HCT116 (cell line): ENCODE data around the gene KIAA1755. TPM values are rescaled to one million over a fixed set of nuclear protein-coding genes. Genes with fewer than 3 reads are reported as not detected.
"Not testable (repeated sequence)": the region's sequence is repeated elsewhere in the genome, so short reads cannot be mapped to it uniquely, and the experiment has no call there.

ENCODE experiments used
- ATAC-seq: fragments of 200-7000 bp; cut with Tn5 transposase; 2 replicates; pipeline ENCODE4 v1.9.1; 2020; ENCODE audit warnings: mild to moderate bottlenecking, moderate library complexity
- BruUV-seq: library from RNA; stranded (reverse); fragments of 400-500 nt; replicated peaks from 2 replicates; lab custom pipeline; 2021; lab: Mats Ljungman, UMichigan
- CTCF ChIA-PET: fragments of 300-600 bp; sonication (Branson Sonifier 250); formaldehyde crosslinking; loops from one replicate; lab custom pipeline; 2021; ENCODE audit warnings: antibody characterized with exemption; lab: Charles Lee
- POLR2A ChIA-PET: fragments of 300-600, 350-600 bp; sonication (Branson Sonifier 250); formaldehyde crosslinking; loops from one replicate; lab custom pipeline; 2021; ENCODE audit warnings: antibody characterized with exemption; lab: Charles Lee
- RAD21 ChIA-PET, 2 experiments: fragments of 300-600 bp; sonication (Branson Sonifier 250); formaldehyde crosslinking; loops; one replicate each; lab custom pipeline; 2023; ENCODE audit warnings: low total read pairs in 2 of 2; ENCODE audit not compliant: uncharacterized antibody in 2 of 2, unreplicated experiment in 2 of 2, low non-redundant PET in 1 of 2; lab: Charles Lee
- DNase-seq: peaks from one replicate; pipeline ENCODE4 v3.0.0-alpha.2; 2010; ENCODE audit warnings: low read depth, low spot score
- H2AFZ ChIP-seq: fragments of 200-600 bp; shearing (Covaris generic), sonication (generic); 2 replicates; pipeline ENCODE4 v1.6.1; 2017; ENCODE audit warnings: low read depth, mixed run types, mixed read lengths, antibody characterized with exemption, low read length; ENCODE audit not compliant: poor library complexity, severe bottlenecking
- H3K27ac ChIP-seq: 2 replicates; pipeline ENCODE4 v1.5.1; 2012; ENCODE audit warnings: low read depth, low read length
- H3K27me3 ChIP-seq: fragments of 200-600 bp; sonication (generic); 2 replicates; pipeline ENCODE4 v1.6.1; 2016; ENCODE audit warnings: mixed run types, low read length, mixed read lengths; ENCODE audit not compliant: insufficient read depth
- H3K36me3 ChIP-seq, 2 experiments: fragments of 200-500 bp in 1 of 2; fragments of 200-600 bp in 1 of 2; sonication (Bioruptor generic) in 1 of 2; sonication (generic) in 1 of 2; 2 replicates each; pipeline versions ENCODE4 v1.5.1 to v1.6.1; 2014 to 2016; ENCODE audit warnings: low read length in 2 of 2, inconsistent platforms in 1 of 2, mixed read lengths in 1 of 2, mixed run types in 1 of 2; ENCODE audit not compliant: insufficient read depth in 2 of 2, control insufficient read depth in 1 of 2
- H3K4me1 ChIP-seq, 2 experiments: fragments of 200-600 bp in 1 of 2; sonication (generic) in 1 of 2; 2 replicates each; pipeline versions ENCODE4 v1.5.1 to v1.6.1; 2012 to 2017; ENCODE audit warnings: low read length in 2 of 2, inconsistent platforms in 1 of 2, mild to moderate bottlenecking in 1 of 2, mixed read lengths in 1 of 2, mixed run types in 1 of 2, moderate library complexity in 1 of 2; ENCODE audit not compliant: insufficient read depth in 2 of 2, control insufficient read depth in 1 of 2
- H3K4me2 ChIP-seq: fragments of 200-600 bp; sonication (generic); 2 replicates; pipeline ENCODE4 v1.6.1; 2017; ENCODE audit warnings: mixed run types, low read length, mixed read lengths
- H3K4me3 ChIP-seq, 2 experiments: fragments of 200-600 bp in 1 of 2; sonication (generic) in 1 of 2; replicated peaks in 1 of 2; 2 replicates each; pipeline ENCODE4 v1.5.1; 2011 to 2016; ENCODE audit warnings: low read length in 2 of 2, control low read depth in 1 of 2, low read depth in 1 of 2, mild to moderate bottlenecking in 1 of 2, mixed read lengths in 1 of 2, mixed run types in 1 of 2
- H3K79me2 ChIP-seq: fragments of 200-600 bp; sonication (generic); 2 replicates; pipeline ENCODE4 v1.6.1; 2017; ENCODE audit warnings: mild to moderate bottlenecking, mixed run types, low read length, moderate library complexity, mixed read lengths; ENCODE audit not compliant: insufficient read depth
- H3K9ac ChIP-seq: fragments of 200-600 bp; sonication (generic); 2 replicates; pipeline ENCODE4 v1.6.1; 2016; ENCODE audit warnings: low read length, mixed read lengths
- H3K9me2 ChIP-seq: fragments of 200-600 bp; sonication (generic), shearing (Covaris generic); 2 replicates; pipeline ENCODE4 v1.6.1; 2017; ENCODE audit warnings: mixed run types, mild to moderate bottlenecking, moderate library complexity; ENCODE audit not compliant: insufficient read depth
- H3K9me3 ChIP-seq, 2 experiments: fragments of 200-500 bp in 1 of 2; fragments of 200-600 bp in 1 of 2; sonication (Bioruptor generic) in 1 of 2; sonication (generic) in 1 of 2; 2 replicates each; pipeline ENCODE4 v1.6.1; 2014 to 2017; ENCODE audit warnings: low read length in 2 of 2, mixed read lengths in 2 of 2, inconsistent platforms in 1 of 2, low read depth in 1 of 2, mild to moderate bottlenecking in 1 of 2, mixed run types in 1 of 2, moderate library complexity in 1 of 2; ENCODE audit not compliant: control insufficient read depth in 1 of 2, insufficient read depth in 1 of 2
- H4K20me1 ChIP-seq: fragments of 200-600 bp; sonication (generic), shearing (Covaris generic); 2 replicates; pipeline ENCODE4 v1.6.1; 2017; ENCODE audit warnings: mixed run types, mild to moderate bottlenecking, moderate library complexity; ENCODE audit not compliant: insufficient read depth
- EGR1 ChIP-seq: IDR thresholded peaks from 2 replicates; pipeline ENCODE4 v1.6.1; 2012; ENCODE audit warnings: low read depth
- ELF1 ChIP-seq: IDR thresholded peaks from 2 replicates; pipeline ENCODE4 v1.6.1; 2012; ENCODE audit warnings: low read depth, borderline replicate concordance
- EZH2 ChIP-seq: fragments of 200-600 bp; sonication (generic); IDR thresholded peaks from 2 replicates; pipeline ENCODE4 v1.6.1; 2017; ENCODE audit warnings: antibody characterized with exemption, mixed run types
- EZH2phosphoT487 ChIP-seq: fragments of 200-600 bp; IDR thresholded peaks from 2 replicates; pipeline ENCODE4 v1.6.1; 2018; ENCODE audit warnings: antibody characterized with exemption, borderline replicate concordance
- FOSL1 ChIP-seq: IDR thresholded peaks from 2 replicates; pipeline ENCODE4 v1.6.1; 2012; ENCODE audit warnings: low read depth
- POLR2AphosphoS5 ChIP-seq: IDR thresholded peaks from 2 replicates; pipeline ENCODE4 v1.6.1; 2011; ENCODE audit warnings: mild to moderate bottlenecking, low read depth, low read length, moderate library complexity
- RAD21 ChIP-seq: IDR thresholded peaks from 2 replicates; pipeline ENCODE4 v1.6.1; 2012; ENCODE audit warnings: low read depth, mild to moderate bottlenecking
- SIN3A ChIP-seq: IDR thresholded peaks from 2 replicates; pipeline ENCODE4 v1.6.1; 2012; ENCODE audit warnings: low read depth
- TCF7L2 ChIP-seq: IDR thresholded peaks from 2 replicates; pipeline ENCODE4 v1.7.0; 2011; ENCODE audit warnings: borderline replicate concordance, inconsistent platforms; ENCODE audit not compliant: insufficient read depth, insufficient read length; ENCODE audit errors: extremely low read depth
- YY1 ChIP-seq: IDR thresholded peaks from 2 replicates; pipeline ENCODE4 v1.6.1; 2011; ENCODE audit warnings: low read length, low read depth, moderate library complexity, mild to moderate bottlenecking; ENCODE audit not compliant: insufficient replicate concordance; ENCODE audit errors: extremely low read depth
- ZFX ChIP-seq: fragments of 450-650 bp; IDR thresholded peaks from 2 replicates; pipeline ENCODE4 v1.6.1; 2017
- intact Hi-C: fragments of 100-400 bp; cut with micrococcal nuclease; formaldehyde crosslinking; loops from 2 replicates; pipeline ENCODE4 v1.10.0; 2022
- total RNA-seq: library from RNA; stranded (reverse); gene quantifications from one replicate; pipeline ENCODE4 v1.2.1, GENCODE V29; 2021; ENCODE audit not compliant: unreplicated experiment
- TF ChIP-seq, protein P1 (sequence below), 3 experiments: fragments of 200-600 bp in 1 of 3; sonication (generic) in 1 of 3; IDR thresholded peaks in 2 of 3; conservative IDR thresholded peaks in 1 of 3; 2 replicates each; pipeline ENCODE4 v1.5.1; 2012 to 2017; ENCODE audit warnings: low read depth in 2 of 3, low read length in 2 of 3, antibody characterized with exemption in 1 of 3, borderline replicate concordance in 1 of 3, control low read depth in 1 of 3, mild to moderate bottlenecking in 1 of 3, mixed read lengths in 1 of 3, mixed run types in 1 of 3, moderate library complexity in 1 of 3; ENCODE audit not compliant: insufficient read depth in 1 of 3
- TF ChIP-seq, protein P2 (sequence below): IDR thresholded peaks from 2 replicates; pipeline ENCODE4 v1.6.1; 2012
- TF ChIP-seq, protein P3 (sequence below): IDR thresholded peaks from 2 replicates; pipeline ENCODE4 v1.6.1; 2011; ENCODE audit warnings: mild to moderate bottlenecking, low read length, moderate library complexity; ENCODE audit not compliant: insufficient replicate concordance; ENCODE audit errors: extremely low read depth

The KIAA1755 gene
- total RNA-seq, 1 experiment from 2014 or later, result not detected

DNA sequence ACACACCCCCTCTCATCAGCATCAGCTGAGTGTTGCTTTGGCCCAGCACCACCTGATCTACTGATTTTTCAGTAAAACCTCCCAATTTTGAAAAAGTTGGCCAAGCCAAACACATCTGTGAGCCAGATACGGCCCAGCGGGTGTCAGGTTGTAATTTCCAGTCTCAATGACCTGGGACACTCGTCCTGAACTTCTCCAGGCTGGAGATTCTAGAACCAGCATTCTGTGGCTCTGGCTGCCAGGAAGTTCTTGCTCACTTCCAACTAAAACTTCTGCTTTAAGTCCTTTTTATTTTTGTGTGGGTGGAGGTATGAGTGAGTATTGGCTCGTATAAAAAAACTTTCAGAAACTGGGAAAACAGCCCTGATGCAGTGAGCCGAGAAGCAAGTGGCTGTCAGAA lies 5.1 kb downstream of the KIAA1755 start:
- Histone ChIP-seq H3K27ac (no peak overlapping the region), H3K4me2 (no peak overlapping the region), H3K4me1 (no peaks in the 10 kb centered on the region), H2AFZ (no peak overlapping the region), H3K9me2 (no peaks in the 10 kb centered on the region), H3K4me3 (no peak overlapping the region), H3K79me2 (no peaks in the 10 kb centered on the region), H4K20me1 (no peaks in the 10 kb centered on the region), H3K36me3 (no peaks in the 10 kb centered on the region), H3K27me3 (no peaks in the 10 kb centered on the region), H3K9me3 (no peaks in the 10 kb centered on the region), H3K9ac (no peak overlapping the region)
- intact Hi-C loops, result no loop called here
- ATAC-seq (no peak), DNase-seq (no peak)
- RAD21 ChIA-PET, result no interaction called here
- TF ChIP-seq FOSL1, result no peak
- TF ChIP-seq, protein P1, sequence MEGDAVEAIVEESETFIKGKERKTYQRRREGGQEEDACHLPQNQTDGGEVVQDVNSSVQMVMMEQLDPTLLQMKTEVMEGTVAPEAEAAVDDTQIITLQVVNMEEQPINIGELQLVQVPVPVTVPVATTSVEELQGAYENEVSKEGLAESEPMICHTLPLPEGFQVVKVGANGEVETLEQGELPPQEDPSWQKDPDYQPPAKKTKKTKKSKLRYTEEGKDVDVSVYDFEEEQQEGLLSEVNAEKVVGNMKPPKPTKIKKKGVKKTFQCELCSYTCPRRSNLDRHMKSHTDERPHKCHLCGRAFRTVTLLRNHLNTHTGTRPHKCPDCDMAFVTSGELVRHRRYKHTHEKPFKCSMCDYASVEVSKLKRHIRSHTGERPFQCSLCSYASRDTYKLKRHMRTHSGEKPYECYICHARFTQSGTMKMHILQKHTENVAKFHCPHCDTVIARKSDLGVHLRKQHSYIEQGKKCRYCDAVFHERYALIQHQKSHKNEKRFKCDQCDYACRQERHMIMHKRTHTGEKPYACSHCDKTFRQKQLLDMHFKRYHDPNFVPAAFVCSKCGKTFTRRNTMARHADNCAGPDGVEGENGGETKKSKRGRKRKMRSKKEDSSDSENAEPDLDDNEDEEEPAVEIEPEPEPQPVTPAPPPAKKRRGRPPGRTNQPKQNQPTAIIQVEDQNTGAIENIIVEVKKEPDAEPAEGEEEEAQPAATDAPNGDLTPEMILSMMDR (IDR thresholded peaks at IDR 0.05 in 2 of 3, conservative IDR thresholded peaks at IDR 0.05 in 1 of 3; ENCODE audit: borderline replicate concordance in 1 of 3, insufficient read depth in 1 of 3, low read depth in 2 of 3, low read length in 2 of 3), result no peak
- no peak for TF ChIP-seq YY1
- TF ChIP-seq ELF1, result no peak
- TF ChIP-seq EZH2phosphoT487, result no peak
- no peak for TF ChIP-seq RAD21
- TF ChIP-seq SIN3A, result no peak
- TF ChIP-seq, protein P2, sequence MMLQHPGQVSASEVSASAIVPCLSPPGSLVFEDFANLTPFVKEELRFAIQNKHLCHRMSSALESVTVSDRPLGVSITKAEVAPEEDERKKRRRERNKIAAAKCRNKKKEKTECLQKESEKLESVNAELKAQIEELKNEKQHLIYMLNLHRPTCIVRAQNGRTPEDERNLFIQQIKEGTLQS, result no peak
- TF ChIP-seq, protein P3, sequence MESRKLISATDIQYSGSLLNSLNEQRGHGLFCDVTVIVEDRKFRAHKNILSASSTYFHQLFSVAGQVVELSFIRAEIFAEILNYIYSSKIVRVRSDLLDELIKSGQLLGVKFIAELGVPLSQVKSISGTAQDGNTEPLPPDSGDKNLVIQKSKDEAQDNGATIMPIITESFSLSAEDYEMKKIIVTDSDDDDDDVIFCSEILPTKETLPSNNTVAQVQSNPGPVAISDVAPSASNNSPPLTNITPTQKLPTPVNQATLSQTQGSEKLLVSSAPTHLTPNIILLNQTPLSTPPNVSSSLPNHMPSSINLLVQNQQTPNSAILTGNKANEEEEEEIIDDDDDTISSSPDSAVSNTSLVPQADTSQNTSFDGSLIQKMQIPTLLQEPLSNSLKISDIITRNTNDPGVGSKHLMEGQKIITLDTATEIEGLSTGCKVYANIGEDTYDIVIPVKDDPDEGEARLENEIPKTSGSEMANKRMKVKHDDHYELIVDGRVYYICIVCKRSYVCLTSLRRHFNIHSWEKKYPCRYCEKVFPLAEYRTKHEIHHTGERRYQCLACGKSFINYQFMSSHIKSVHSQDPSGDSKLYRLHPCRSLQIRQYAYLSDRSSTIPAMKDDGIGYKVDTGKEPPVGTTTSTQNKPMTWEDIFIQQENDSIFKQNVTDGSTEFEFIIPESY, result no peak
- TF ChIP-seq EGR1, result no peak
- no peak for TF ChIP-seq POLR2AphosphoS5
- no peak for TF ChIP-seq ZFX
- no peak for TF ChIP-seq EZH2
- TF ChIP-seq TCF7L2, result no peak
- CTCF ChIA-PET, result no interaction called here
- POLR2A ChIA-PET, result no interaction called here
- BruUV-seq, result no TSS peak

DNA sequence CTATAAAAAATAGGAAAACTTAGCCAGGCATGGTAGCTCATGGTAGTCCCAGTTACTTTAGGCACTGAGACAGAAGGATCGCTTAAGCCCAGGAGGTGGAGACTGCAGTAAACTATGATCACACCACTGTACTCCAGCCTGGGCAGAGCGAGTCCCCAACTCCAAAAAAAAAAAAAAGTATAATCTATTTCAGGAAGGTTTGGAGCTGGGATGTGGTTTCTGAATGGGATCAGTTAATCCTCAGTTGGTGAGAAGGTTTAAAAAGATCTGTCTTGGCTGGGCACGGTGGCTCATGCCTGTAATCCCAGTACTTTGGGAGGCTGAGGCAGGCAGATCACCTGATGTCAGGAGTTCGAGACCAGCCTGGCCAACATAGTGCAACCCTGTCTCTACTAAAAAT lies 5.9 kb downstream of the KIAA1755 start:
- H3K9me2 ChIP-seq, H3K27ac ChIP-seq, H3K36me3 ChIP-seq, H3K27me3 ChIP-seq, H3K79me2 ChIP-seq, DNase-seq, ATAC-seq, H3K4me2 ChIP-seq, CTCF ChIA-PET, H3K4me3 ChIP-seq, H3K9me3 ChIP-seq, RAD21 ChIA-PET, H3K9ac ChIP-seq, H4K20me1 ChIP-seq, BruUV-seq, intact Hi-C loops, POLR2A ChIA-PET, H3K4me1 ChIP-seq, H2AFZ ChIP-seq: not testable (repeated sequence)
